Transverse colon (tissue), 4 donors: ENCODE data around the gene FIBIN.

ENCODE experiments used
- CTCF ChIP-seq, 5 experiments: fragments of 200-600 bp in 3 of 5; fragments of 450-650 bp in 2 of 5; sonication (generic) in 3 of 5; IDR thresholded peaks; 1 replicate in 2 of 5; 2 replicates in 3 of 5; pipeline ENCODE4 v1.5.1; 2016 to 2017; ENCODE audit warnings: antibody characterized with exemption in 5 of 5, inconsistent platforms in 3 of 5, mild to moderate bottlenecking in 2 of 5, moderate library complexity in 1 of 5
- POLR2A ChIP-seq: fragments of 450-650 bp; IDR thresholded peaks from one replicate; pipeline ENCODE4 v1.6.1; 2016; ENCODE audit warnings: antibody characterized with exemption, mild to moderate bottlenecking, moderate library complexity
- POLR2AphosphoS5 ChIP-seq, 3 donors: sonication (generic); formaldehyde crosslinking; IDR thresholded peaks; one replicate each; pipeline ENCODE4 v1.6.1; 2016; ENCODE audit warnings: antibody characterized with exemption in 3 of 3

GRCh38 chr11:27031754-27032153, 37.8 kb downstream of the FIBIN start:
- TF ChIP-seq POLR2AphosphoS5 (IDR thresholded peaks at IDR 0.05), result no peak
- no peak for TF ChIP-seq CTCF (IDR thresholded peaks at IDR 0.05)
- no peak for TF ChIP-seq POLR2A
